ENCODE measurements around the gene FZD1. TPM values are rescaled to one million over a fixed set of nuclear protein-coding genes. Genes with fewer than 3 reads are reported as not detected.

Gene FZD1
- total RNA-seq (2014; rRNA removed) (2.7 and 3.1 TPM in 2 replicates), Bru-seq, nascent RNA (percentile 40 among the genes with signal in this experiment), BruChase-seq, experiment 1, labeled RNA remaining after a 6-hour chase (percentile 63 among the genes with signal in this experiment), BruChase-seq, experiment 2, labeled RNA remaining after a 2-hour chase (percentile 63 among the genes with signal in this experiment)
- long read RNA-seq, full-length matches to known transcripts: 37 of 37 reads
- long read RNA-seq, partial matches to known transcripts: 0 of 37 reads
- long read RNA-seq, other reads (novel, unspliced or antisense): 0 of 37 reads

GRCh38 chr7:91264046-91264923, at the start of gene FZD1:
Gene FZD1, plus strand, starts transcription at chr7:91264433. Its CDS starts 448 bp downstream, at chr7:91264881.
- ChIA-PET CTCF (no interaction called here), POLR2A (ENCODE audit: unreplicated experiment) (no interaction called here)
- no peaks in the 10 kb centered on the region for H3K9me3 ChIP-seq (ENCODE audit: low read length)
- DNase-seq: peak; percentile 95
- H3K27ac ChIP-seq (ENCODE audit: low read length): no peak within 1 kb of the TSS
- H3K27me3 ChIP-seq (ENCODE audit: low read length): no peaks in the 10 kb centered on the region
- H3K9ac ChIP-seq (ENCODE audit: low read length): peak within 1 kb of the TSS; percentile 50
- peak; percentile 78 for ATAC-seq
- no peaks in the 10 kb centered on the region for H4K20me1 ChIP-seq (ENCODE audit: low read length)
- H3K4me3 ChIP-seq (ENCODE audit: low read length): peak within 1 kb of the TSS; percentile 78
- peaks cover 10% of the 10 kb centered on the region for H3K4me1 ChIP-seq (ENCODE audit: insufficient read depth, low read length)
- H2AFZ ChIP-seq (ENCODE audit: low read length): peak within 1 kb of the TSS; percentile 98
- no peaks in the 10 kb centered on the region for H3K9me2 ChIP-seq (replicated peaks; ENCODE audit: low read length)
- peak within 1 kb of the TSS; percentile 81 for H3K4me2 ChIP-seq (ENCODE audit: low read length)
- intact Hi-C loops (cut with micrococcal nuclease): loop anchor here (1.0 to 5.0 kb wide), 4 partner anchors 51 to 520 kb away; no protein-coding TSS in a partner anchor
- no peaks in the 10 kb centered on the region for H3K36me3 ChIP-seq (ENCODE audit: low read depth, low read length)
- no peaks in the 10 kb centered on the region for H3F3A ChIP-seq (ENCODE audit: low read length, unreplicated experiment)
- no peak for TF ChIP-seq EZH2 (IDR thresholded peaks at IDR 0.05; ENCODE audit: low read length, unreplicated experiment)
- no peak for TF ChIP-seq EZH2phosphoT487 (IDR thresholded peaks at IDR 0.05; ENCODE audit: borderline replicate concordance, low read length)
- TF ChIP-seq, protein P1, sequence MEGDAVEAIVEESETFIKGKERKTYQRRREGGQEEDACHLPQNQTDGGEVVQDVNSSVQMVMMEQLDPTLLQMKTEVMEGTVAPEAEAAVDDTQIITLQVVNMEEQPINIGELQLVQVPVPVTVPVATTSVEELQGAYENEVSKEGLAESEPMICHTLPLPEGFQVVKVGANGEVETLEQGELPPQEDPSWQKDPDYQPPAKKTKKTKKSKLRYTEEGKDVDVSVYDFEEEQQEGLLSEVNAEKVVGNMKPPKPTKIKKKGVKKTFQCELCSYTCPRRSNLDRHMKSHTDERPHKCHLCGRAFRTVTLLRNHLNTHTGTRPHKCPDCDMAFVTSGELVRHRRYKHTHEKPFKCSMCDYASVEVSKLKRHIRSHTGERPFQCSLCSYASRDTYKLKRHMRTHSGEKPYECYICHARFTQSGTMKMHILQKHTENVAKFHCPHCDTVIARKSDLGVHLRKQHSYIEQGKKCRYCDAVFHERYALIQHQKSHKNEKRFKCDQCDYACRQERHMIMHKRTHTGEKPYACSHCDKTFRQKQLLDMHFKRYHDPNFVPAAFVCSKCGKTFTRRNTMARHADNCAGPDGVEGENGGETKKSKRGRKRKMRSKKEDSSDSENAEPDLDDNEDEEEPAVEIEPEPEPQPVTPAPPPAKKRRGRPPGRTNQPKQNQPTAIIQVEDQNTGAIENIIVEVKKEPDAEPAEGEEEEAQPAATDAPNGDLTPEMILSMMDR (conservative IDR thresholded peaks at IDR 0.05; ENCODE audit: low read depth, low read length): no peak
- no peaks in the 10 kb centered on the region for H3K79me2 ChIP-seq (ENCODE audit: low read length)
- no TSS peak for BruUV-seq (replicated peaks)

DNA sequence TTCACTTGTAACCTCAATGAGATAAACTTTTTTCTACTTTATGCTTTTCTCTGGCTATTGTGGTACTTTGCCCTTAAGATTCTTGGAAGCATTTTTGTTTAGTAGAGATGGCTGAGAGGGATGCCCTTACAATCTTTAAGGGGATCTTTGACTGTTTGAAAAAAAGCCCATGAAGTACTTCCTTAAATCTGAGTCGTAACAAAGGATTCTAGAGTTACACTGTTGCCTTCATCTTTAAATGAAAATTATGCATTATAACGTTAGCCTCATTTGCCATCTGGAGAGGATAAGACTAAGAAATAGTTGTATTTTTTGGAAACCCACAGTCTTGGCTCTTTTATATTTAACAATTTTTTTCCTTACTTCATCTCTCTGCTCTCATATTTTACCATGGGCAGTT, 37.8 kb upstream of the FZD1 start:
- Histone ChIP-seq H4K20me1 (ENCODE audit: low read length) (no peaks in the 10 kb centered on the region), H3K4me3 (ENCODE audit: low read length) (no peak overlapping the region), H3K36me3 (ENCODE audit: low read depth, low read length) (no peaks in the 10 kb centered on the region), H3K4me1 (ENCODE audit: insufficient read depth, low read length) (peaks cover 21% of the 10 kb centered on the region), H3K9me3 (ENCODE audit: low read length) (no peaks in the 10 kb centered on the region), H3K27me3 (ENCODE audit: low read length) (no peaks in the 10 kb centered on the region), H3K27ac (ENCODE audit: low read length) (no peak overlapping the region), H3K79me2 (ENCODE audit: low read length) (no peaks in the 10 kb centered on the region), H2AFZ (ENCODE audit: low read length) (no peak overlapping the region), H3F3A (ENCODE audit: low read length, unreplicated experiment) (no peaks in the 10 kb centered on the region), H3K4me2 (ENCODE audit: low read length) (no peak overlapping the region), H3K9me2 (replicated peaks; ENCODE audit: low read length) (no peaks in the 10 kb centered on the region), H3K9ac (ENCODE audit: low read length) (no peak overlapping the region)
- intact Hi-C loops (cut with micrococcal nuclease): loop anchor here (5.0 kb wide), 1 partner anchor 139 kb away; no protein-coding TSS in a partner anchor
- CTCF ChIA-PET: no interaction called here
- DNase-seq (no peak), ATAC-seq (no peak)
- TF ChIP-seq EZH2phosphoT487 (IDR thresholded peaks at IDR 0.05; ENCODE audit: borderline replicate concordance, low read length): no peak
- TF ChIP-seq EZH2 (IDR thresholded peaks at IDR 0.05; ENCODE audit: low read length, unreplicated experiment): no peak
- BruUV-seq (replicated peaks): no TSS peak
- POLR2A ChIA-PET (ENCODE audit: unreplicated experiment): no interaction called here

DNA sequence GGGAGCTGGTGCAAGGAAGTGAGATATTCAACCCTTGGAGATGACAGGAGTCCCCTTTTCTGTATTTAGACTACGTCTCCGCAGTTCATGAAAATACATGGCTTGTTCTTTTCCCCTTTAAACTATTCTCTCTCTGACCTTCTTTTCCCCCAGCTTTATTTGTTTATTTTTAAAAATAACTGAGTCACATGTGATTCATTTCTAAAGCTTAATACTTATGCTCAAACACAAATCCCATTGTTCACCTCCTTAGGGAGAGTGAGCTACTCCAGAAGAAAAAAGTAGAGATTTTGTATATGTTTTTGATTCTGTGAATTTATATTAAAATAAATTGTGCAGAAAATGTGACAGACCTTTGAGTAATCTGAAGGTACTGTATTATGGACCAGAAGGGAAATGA, 35.9 kb upstream of the FZD1 start:
- POLR2A ChIA-PET (ENCODE audit: unreplicated experiment): interaction anchor here (0.6 to 0.7 kb wide), 2 partner anchors 20 to 37 kb away, joined by 3 to 8 read pairs; no protein-coding TSS in a partner anchor
- ATAC-seq (peak; percentile 80), DNase-seq (peak; percentile 60)
- Histone ChIP-seq H3K4me3 (ENCODE audit: low read length) (peak overlapping the region; percentile 29), H3K4me1 (ENCODE audit: insufficient read depth, low read length) (peaks cover 21% of the 10 kb centered on the region), H3K4me2 (ENCODE audit: low read length) (peak overlapping the region; percentile 73), H2AFZ (ENCODE audit: low read length) (peak overlapping the region; percentile 58), H3K27ac (ENCODE audit: low read length) (peak overlapping the region; percentile 84), H4K20me1 (ENCODE audit: low read length) (no peaks in the 10 kb centered on the region), H3K27me3 (ENCODE audit: low read length) (no peaks in the 10 kb centered on the region), H3K9me2 (replicated peaks; ENCODE audit: low read length) (no peaks in the 10 kb centered on the region), H3K9me3 (ENCODE audit: low read length) (no peaks in the 10 kb centered on the region), H3K36me3 (ENCODE audit: low read depth, low read length) (no peaks in the 10 kb centered on the region), H3F3A (ENCODE audit: low read length, unreplicated experiment) (no peaks in the 10 kb centered on the region), H3K79me2 (ENCODE audit: low read length) (no peaks in the 10 kb centered on the region), H3K9ac (ENCODE audit: low read length) (peak overlapping the region; percentile 50)
- TF ChIP-seq EZH2 (IDR thresholded peaks at IDR 0.05; ENCODE audit: low read length, unreplicated experiment) (no peak), EZH2phosphoT487 (IDR thresholded peaks at IDR 0.05; ENCODE audit: borderline replicate concordance, low read length) (no peak)
- TF ChIP-seq, protein P1 (conservative IDR thresholded peaks at IDR 0.05; ENCODE audit: low read depth, low read length): no peak
- CTCF ChIA-PET: interaction anchor here (1.0 kb wide), 1 partner anchor 146 kb away, joined by 4 read pairs; no protein-coding TSS in a partner anchor
- intact Hi-C loops (cut with micrococcal nuclease): loop anchor here (5.0 kb wide), 1 partner anchor 141 kb away; no protein-coding TSS in a partner anchor
- BruUV-seq (replicated peaks): no TSS peak
